ENCODE results near the gene ZSWIM9.

The ZSWIM9 gene

GRCh38 chr19:48175578-48175977 lies 5.1 kb downstream of the ZSWIM9 start:
- no peak for DNase-seq (ENCODE audit: low read depth)

- DNase-seq (ENCODE audit: low read depth), result no peak
Observed at GRCh38 chr19:48176226-48176625, 5.7 kb downstream of the ZSWIM9 start.

- DNase-seq (ENCODE audit: low read depth), result no peak
Observed at GRCh38 chr19:48181505-48181904, 11.0 kb downstream of the ZSWIM9 start.

- DNase-seq (ENCODE audit: low read depth), result no peak
Observed at GRCh38 chr19:48182434-48182833, 12.0 kb downstream of the ZSWIM9 start.

GRCh38 chr19:48183356-48183755 lies 12.9 kb downstream of the ZSWIM9 start:
- no peak for DNase-seq (ENCODE audit: low read depth)

GRCh38 chr19:48186015-48186414 lies 15.5 kb downstream of the ZSWIM9 start:
- DNase-seq (ENCODE audit: low read depth), result no peak

- no peak for DNase-seq (ENCODE audit: low read depth)
Observed at GRCh38 chr19:48186541-48186991, 16.1 kb downstream of the ZSWIM9 start.

- peak; percentile 38 for DNase-seq (ENCODE audit: low read depth)
Observed at GRCh38 chr19:48190288-48190884, 19.9 kb downstream of the ZSWIM9 start.

GRCh38 chr19:48190885-48191284 lies 20.4 kb downstream of the ZSWIM9 start:
- DNase-seq (ENCODE audit: low read depth), result no peak

GRCh38 chr19:48192750-48193149 lies 22.3 kb downstream of the ZSWIM9 start:
- DNase-seq (ENCODE audit: low read depth), result no peak

GRCh38 chr19:48194041-48194843 lies 23.8 kb downstream of the ZSWIM9 start:
- DNase-seq (ENCODE audit: low read depth), result no peak

- no peak for DNase-seq (ENCODE audit: low read depth)
Observed at GRCh38 chr19:48194844-48195830, 24.7 kb downstream of the ZSWIM9 start.

- no peak for DNase-seq (ENCODE audit: low read depth)
Observed at GRCh38 chr19:48196321-48196763, 25.9 kb downstream of the ZSWIM9 start.

- DNase-seq (ENCODE audit: low read depth), result no peak
Observed at GRCh38 chr19:48196933-48197665, 26.6 kb downstream of the ZSWIM9 start.

GRCh38 chr19:48203222-48203793 lies 32.8 kb downstream of the ZSWIM9 start:
- no peak for DNase-seq (ENCODE audit: low read depth)

- peak; percentile 88 for DNase-seq (ENCODE audit: low read depth)
Observed at GRCh38 chr19:48203794-48204628, 33.5 kb downstream of the ZSWIM9 start.

GRCh38 chr19:48206397-48207093 lies 36.1 kb downstream of the ZSWIM9 start:
- DNase-seq (ENCODE audit: low read depth), result no peak

- DNase-seq (ENCODE audit: low read depth), result no peak
Observed at GRCh38 chr19:48210005-48210404, 39.5 kb downstream of the ZSWIM9 start.

- no peak for DNase-seq (ENCODE audit: low read depth)
Observed at GRCh38 chr19:48213959-48214358, 43.5 kb downstream of the ZSWIM9 start.

GRCh38 chr19:48216933-48217332 lies 46.5 kb downstream of the ZSWIM9 start:
- DNase-seq (ENCODE audit: low read depth), result no peak
